ENCODE measurements around the gene ALKAL2.

The ALKAL2 gene

DNA sequence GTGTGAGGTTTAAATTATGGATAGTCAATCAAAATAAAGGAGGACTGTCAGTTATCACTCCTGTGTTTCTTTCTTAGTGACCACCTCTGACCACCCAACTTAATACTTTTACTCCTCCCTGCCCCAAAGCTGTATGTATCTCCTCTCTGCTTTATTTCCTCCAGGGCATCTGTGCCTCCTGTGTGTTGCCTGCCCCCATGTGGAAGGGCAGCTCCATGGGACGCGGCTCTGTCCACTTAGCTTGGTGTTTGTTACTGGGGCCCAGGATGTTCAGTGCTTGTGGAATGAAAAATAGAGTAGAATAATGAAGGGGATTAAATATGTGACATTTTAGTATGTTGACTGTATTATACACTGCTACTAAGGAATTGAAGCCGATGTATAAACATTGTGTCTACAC lies 13.4 kb downstream of the ALKAL2 start:
- Histone ChIP-seq H3K9me3 (ENCODE audit: severe bottlenecking) (no peaks in the 10 kb centered on the region), H3K27me3 (ENCODE audit: insufficient read depth, poor library complexity, severe bottlenecking) (no peaks in the 10 kb centered on the region), H3K4me1 (ENCODE audit: insufficient read depth, poor library complexity, severe bottlenecking) (no peaks in the 10 kb centered on the region), H3K27ac (ENCODE audit: poor library complexity, severe bottlenecking) (no peak overlapping the region), H3K36me3 (ENCODE audit: low read depth) (peaks cover 89% of the 10 kb centered on the region), H3K4me3 (ENCODE audit: severe bottlenecking) (no peak overlapping the region)
- no peak for ATAC-seq (ENCODE audit: low read depth)
- TF ChIP-seq, protein P1, sequence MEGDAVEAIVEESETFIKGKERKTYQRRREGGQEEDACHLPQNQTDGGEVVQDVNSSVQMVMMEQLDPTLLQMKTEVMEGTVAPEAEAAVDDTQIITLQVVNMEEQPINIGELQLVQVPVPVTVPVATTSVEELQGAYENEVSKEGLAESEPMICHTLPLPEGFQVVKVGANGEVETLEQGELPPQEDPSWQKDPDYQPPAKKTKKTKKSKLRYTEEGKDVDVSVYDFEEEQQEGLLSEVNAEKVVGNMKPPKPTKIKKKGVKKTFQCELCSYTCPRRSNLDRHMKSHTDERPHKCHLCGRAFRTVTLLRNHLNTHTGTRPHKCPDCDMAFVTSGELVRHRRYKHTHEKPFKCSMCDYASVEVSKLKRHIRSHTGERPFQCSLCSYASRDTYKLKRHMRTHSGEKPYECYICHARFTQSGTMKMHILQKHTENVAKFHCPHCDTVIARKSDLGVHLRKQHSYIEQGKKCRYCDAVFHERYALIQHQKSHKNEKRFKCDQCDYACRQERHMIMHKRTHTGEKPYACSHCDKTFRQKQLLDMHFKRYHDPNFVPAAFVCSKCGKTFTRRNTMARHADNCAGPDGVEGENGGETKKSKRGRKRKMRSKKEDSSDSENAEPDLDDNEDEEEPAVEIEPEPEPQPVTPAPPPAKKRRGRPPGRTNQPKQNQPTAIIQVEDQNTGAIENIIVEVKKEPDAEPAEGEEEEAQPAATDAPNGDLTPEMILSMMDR (IDR thresholded peaks at IDR 0.05; ENCODE audit: poor library complexity, severe bottlenecking) = peak; percentile 11
- no peak for DNase-seq (ENCODE audit: low spot score)

- Histone ChIP-seq H3K4me1 (ENCODE audit: insufficient read depth, poor library complexity, severe bottlenecking) (no peaks in the 10 kb centered on the region), H3K4me3 (ENCODE audit: severe bottlenecking) (no peak overlapping the region), H3K9me3 (ENCODE audit: severe bottlenecking) (no peaks in the 10 kb centered on the region), H3K36me3 (ENCODE audit: low read depth) (peaks cover 78% of the 10 kb centered on the region), H3K27ac (ENCODE audit: poor library complexity, severe bottlenecking) (no peak overlapping the region), H3K27me3 (ENCODE audit: insufficient read depth, poor library complexity, severe bottlenecking) (no peaks in the 10 kb centered on the region)
- TF ChIP-seq, protein P1 (IDR thresholded peaks at IDR 0.05; ENCODE audit: poor library complexity, severe bottlenecking) = no peak
- ATAC-seq (ENCODE audit: low read depth) = no peak
- DNase-seq (ENCODE audit: low spot score) = no peak
Measured at GRCh38 chr2:273333-273732, 14.6 kb downstream of the ALKAL2 start.

DNA sequence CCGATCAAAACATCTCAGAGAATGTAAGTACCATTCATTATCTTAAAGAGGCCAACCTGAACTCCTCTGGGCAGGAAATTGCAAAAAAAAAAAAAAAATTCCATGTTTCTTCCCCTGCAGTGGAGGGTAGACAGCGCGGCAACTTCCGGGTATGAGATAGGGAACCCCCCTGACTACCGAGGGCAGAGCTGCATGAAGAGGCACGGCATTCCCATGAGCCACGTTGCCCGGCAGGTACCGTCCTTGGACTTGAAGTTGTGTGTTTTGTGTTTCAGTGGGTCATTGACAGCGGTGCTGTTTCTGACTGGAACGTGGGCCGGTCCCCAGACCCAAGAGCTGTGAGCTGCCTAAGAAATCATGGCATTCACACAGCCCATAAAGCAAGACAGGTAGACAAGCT lies 16.0 kb downstream of the ALKAL2 start:
- H3K36me3 ChIP-seq (ENCODE audit: low read depth) = peaks cover 73% of the 10 kb centered on the region
- no peaks in the 10 kb centered on the region for H3K4me1 ChIP-seq (ENCODE audit: insufficient read depth, poor library complexity, severe bottlenecking)
- no peak overlapping the region for H3K27ac ChIP-seq (ENCODE audit: poor library complexity, severe bottlenecking)
- H3K27me3 ChIP-seq (ENCODE audit: insufficient read depth, poor library complexity, severe bottlenecking) = no peaks in the 10 kb centered on the region
- H3K4me3 ChIP-seq (ENCODE audit: severe bottlenecking) = no peak overlapping the region
- ATAC-seq (ENCODE audit: low read depth) (no peak), DNase-seq (ENCODE audit: low spot score) (no peak)
- H3K9me3 ChIP-seq (ENCODE audit: severe bottlenecking) = no peaks in the 10 kb centered on the region
- TF ChIP-seq, protein P1 (IDR thresholded peaks at IDR 0.05; ENCODE audit: poor library complexity, severe bottlenecking) = no peak

GRCh38 chr2:270861-271260 lies 17.0 kb downstream of the ALKAL2 start:
- peaks cover 63% of the 10 kb centered on the region for H3K36me3 ChIP-seq (ENCODE audit: low read depth)
- H3K4me3 ChIP-seq (ENCODE audit: severe bottlenecking) = no peak overlapping the region
- H3K27me3 ChIP-seq (ENCODE audit: insufficient read depth, poor library complexity, severe bottlenecking) = no peaks in the 10 kb centered on the region
- DNase-seq (ENCODE audit: low spot score) (no peak), ATAC-seq (ENCODE audit: low read depth) (no peak)
- H3K4me1 ChIP-seq (ENCODE audit: insufficient read depth, poor library complexity, severe bottlenecking) = peaks cover 9% of the 10 kb centered on the region
- TF ChIP-seq, protein P1 (IDR thresholded peaks at IDR 0.05; ENCODE audit: poor library complexity, severe bottlenecking) = no peak
- H3K9me3 ChIP-seq (ENCODE audit: severe bottlenecking) = no peaks in the 10 kb centered on the region
- H3K27ac ChIP-seq (ENCODE audit: poor library complexity, severe bottlenecking) = no peak overlapping the region

DNA sequence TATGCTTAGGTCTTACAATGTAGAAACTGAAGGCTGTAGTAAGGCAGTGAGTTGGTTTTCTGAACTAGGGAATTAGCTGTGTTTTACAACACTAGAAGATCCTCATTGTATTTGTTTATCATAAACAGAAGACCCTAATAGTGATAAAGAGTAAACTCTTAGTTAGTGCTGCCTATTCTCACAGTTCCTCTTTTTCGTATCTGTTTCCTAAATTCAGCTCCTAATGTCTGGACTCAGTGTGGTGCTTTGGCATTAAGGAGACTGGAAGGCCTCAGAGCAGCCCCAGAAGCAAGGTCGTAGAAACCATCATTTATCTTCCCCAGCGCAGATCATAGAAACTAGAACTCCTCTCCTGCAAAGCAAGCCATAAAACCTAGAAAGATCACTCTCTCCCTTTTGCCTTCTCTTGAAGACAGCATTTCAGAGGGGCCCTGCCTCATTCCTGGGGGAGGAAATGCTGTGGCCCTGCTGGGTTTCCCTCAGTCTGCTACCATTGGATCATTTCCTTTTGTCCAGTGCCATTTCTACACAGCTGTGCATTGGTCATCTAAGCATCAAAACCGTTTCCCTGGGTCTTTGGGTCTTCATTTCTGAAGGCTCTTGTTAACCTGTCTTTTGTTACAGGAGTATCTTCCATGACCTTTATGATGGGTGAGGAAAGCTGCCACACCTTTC lies 18.4 kb downstream of the ALKAL2 start:
- ATAC-seq (ENCODE audit: low read depth) (no peak), DNase-seq (ENCODE audit: low spot score) (no peak)
- TF ChIP-seq, protein P1 (IDR thresholded peaks at IDR 0.05; ENCODE audit: poor library complexity, severe bottlenecking) = no peak
- peaks cover 12% of the 10 kb centered on the region for H3K4me1 ChIP-seq (ENCODE audit: insufficient read depth, poor library complexity, severe bottlenecking)
- H3K4me3 ChIP-seq (ENCODE audit: severe bottlenecking) = no peak overlapping the region
- H3K27me3 ChIP-seq (ENCODE audit: insufficient read depth, poor library complexity, severe bottlenecking) = no peaks in the 10 kb centered on the region
- H3K9me3 ChIP-seq (ENCODE audit: severe bottlenecking) = no peaks in the 10 kb centered on the region
- H3K27ac ChIP-seq (ENCODE audit: poor library complexity, severe bottlenecking) = no peak overlapping the region
- H3K36me3 ChIP-seq (ENCODE audit: low read depth) = peaks cover 49% of the 10 kb centered on the region
